NCI-H2081 treated with DMSO at 0.1 percent for 48 hours (cell line): Measurements from ENCODE around the gene MARCHF11.

Source experiments
- DNase-seq: peaks from one replicate; lab custom pipeline; 2025; lab: John Stamatoyannopoulos, UW

The MARCHF11 gene

DNA sequence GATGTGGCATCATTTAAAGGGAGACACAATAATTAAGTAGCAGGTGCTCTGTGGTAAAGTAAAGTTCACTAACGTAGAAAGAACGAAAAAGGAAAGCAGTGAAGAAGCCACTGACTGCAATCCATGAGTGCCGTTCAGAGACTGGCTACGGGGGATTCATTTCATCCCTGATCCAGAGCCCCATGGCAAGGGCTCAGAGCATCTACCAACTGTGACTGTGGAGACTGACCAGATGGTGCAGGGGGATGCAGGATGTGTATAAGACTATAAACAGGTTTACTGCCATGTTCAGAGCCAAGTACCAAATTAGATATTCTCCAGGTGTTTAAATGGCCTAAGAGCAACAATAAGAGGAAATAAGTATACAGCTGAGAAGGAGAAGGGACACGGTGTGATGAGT lies 47.7 kb downstream of the MARCHF11 start:
- no peak for DNase-seq

DNA sequence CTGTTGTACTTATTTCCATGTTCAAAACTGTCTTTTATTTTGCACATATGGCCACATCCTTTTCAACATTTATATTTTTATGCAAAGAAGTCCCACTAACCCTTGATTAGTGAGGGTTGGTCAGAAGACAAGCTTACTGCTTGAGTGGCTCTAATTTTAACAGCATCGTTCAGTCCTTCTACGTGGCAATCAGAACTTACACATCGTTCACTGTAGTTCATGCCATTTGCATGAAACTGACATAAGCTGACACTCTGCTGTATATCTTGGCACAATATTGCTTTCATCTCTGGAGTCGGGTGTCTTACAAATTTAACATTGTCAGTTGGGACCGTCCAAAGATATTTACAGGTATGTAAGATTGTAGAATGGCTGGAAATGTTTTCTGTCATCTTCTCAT lies 50.6 kb downstream of the MARCHF11 start:
- DNase-seq, result no peak

DNA sequence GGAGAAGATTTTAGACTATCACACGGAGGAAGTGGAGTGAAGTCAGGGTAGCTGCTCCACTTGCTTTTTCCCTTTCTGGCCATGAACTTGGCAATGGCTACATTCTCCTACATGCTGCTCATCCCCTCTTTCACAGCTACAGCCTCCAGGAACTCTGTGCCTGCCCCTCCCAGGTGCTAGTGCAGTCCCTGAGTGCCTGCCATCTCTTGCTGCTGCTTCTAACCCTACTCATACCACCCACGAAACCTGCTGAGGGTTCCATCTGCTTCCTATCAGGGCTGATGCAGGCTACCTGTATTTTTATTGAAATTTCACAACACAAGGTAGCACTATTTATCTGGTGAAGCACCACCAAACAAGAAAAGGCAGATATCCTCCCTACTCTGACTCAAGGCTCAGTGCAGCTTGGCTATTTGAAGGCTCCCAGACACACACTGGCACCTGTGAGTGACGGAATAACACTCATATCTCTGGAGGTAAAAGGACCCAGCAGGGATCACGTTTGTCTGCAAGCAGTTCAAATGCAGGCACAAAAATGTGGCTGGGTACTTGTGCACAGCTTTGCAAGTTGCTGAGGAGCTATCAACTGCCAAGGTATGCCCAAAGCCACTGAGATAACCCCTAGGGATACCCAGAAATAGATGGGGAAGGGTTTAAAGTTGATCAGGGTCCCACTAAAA lies 51.6 kb downstream of the MARCHF11 start:
- no peak for DNase-seq

DNA sequence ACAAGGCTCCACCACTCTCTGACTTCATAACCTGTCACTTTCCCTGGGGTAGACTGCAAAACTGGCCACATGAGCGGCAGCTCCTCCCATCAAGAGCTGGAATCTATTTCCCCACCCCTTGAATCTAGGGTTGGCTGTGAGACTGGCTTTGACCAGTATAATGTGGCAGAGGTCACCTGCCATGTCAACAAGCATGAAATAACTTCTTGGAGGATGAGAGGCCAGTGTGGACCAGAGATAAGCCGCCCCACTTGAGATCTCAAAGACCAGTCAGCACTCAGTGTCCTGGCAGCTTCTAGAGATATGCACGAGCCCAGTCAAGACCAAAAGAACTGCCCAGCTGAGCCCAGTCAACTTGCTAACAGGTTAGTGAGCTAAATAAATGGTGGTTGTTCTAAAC lies 59.0 kb downstream of the MARCHF11 start:
- DNase-seq, result no peak

DNA sequence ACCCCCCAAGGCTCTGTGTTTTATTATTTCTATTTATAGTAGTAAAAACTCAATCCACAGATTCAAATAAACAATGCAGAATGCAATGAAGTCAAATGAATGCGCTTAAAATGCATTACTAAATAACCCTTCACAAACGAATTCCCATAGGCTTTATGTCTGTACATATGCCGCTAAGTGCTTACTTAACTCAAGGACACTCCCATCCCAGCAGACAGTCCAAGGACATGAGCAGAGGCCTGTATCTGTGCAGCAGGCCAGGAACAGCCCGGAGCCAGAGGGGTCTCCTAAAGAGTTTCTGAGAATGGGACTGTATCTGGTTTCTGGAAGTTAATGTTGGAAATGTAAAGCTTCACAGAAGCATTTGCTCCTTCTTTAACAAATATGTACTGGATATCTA lies 59.8 kb downstream of the MARCHF11 start:
- DNase-seq, result no peak

DNA sequence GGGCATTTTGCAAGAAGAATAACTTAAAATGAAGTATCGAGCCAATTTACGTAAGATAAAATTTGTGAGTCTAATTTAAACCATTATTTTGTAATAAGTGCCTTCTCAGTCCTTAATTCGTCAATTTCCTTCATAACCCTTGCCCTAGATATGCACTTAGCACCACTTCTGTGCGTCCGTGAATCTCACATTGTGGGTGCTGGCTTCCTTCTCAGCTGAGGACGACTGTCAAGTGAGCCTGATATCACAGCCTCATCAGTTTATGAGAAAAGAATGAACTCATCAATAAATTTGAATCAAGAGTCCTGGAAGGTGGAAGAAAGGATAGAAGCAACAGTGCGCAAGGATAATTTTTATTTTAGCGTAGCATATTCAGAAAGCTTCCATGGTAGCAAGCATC lies 64.5 kb downstream of the MARCHF11 start:
- DNase-seq, result no peak

DNA sequence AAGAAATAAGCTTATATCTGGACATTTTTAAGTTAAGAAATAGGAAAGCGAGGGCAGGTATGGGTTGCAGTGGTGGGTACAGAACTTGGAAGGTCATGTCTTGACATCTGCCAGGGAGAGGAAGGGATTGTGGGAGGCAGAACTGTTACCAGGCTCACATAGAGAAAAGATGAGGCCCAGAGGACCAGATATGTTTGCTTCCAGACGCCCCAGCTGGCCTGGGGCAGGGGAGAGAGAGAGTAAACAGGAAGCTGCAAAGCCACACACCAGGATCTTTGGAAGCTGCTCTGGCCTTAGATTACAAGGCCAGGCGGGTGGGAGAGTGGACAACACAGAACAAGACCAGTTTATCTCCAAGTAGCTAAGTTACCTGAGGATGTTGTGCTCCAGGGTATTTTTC lies 71.2 kb downstream of the MARCHF11 start:
- no peak for DNase-seq

DNA sequence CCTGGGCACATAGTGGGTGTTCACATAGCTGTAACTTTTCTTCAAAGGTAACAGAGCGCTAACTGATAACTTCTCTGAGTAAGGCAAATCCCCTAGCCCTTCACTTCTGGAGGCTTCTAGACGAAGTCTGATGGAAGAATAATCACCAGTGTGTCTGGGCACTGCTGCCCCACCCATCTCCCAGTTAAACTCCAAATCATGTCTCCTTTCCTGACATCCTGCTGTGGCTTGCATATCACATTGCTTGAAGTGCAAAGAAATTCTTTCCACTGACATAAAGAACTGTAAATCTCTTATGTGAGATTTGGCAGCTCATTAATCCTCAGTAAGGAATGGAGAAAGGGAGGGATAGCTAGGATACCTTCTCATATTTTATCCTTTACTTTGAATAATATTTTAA lies 74.6 kb downstream of the MARCHF11 start:
- DNase-seq, result no peak

DNA sequence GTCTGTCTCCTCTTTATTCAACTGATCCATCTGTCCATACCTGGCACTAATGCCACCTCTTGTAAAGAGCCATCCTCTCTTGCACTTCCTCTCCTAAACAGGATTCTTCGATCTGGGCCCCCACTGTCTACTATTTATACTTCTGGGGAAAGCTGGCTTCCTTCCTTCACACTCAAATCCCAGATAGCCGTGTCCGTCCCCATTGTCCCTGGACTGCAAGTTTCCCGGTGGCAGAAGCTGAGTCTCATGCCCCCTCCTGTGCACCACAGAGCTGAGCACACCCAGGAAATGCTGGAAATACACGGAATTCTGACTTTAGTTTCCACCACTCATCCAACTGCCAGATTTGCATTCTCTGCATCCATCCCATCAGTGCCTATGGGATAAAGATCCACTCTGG lies 84.0 kb downstream of the MARCHF11 start:
- DNase-seq, result no peak

DNA sequence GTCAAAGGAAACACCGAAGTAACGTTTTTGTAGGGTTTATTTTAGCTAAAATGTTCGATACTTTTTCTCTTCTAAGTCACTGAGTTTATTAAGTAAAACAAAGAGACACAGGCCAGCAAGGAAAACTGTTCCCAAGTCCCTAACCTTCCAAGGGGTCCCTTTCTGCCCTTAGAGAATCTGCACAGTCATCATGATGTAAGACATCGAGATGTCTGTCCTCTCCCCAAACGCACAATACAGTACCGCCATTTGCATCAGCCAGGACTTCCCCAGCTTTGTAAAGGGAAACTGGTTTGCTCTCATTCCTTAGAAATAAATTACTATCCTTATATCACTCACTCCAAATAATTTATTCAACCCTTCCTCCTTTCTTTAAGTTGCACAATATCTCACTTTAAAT lies 89.3 kb downstream of the MARCHF11 start:
- DNase-seq, result no peak

DNA sequence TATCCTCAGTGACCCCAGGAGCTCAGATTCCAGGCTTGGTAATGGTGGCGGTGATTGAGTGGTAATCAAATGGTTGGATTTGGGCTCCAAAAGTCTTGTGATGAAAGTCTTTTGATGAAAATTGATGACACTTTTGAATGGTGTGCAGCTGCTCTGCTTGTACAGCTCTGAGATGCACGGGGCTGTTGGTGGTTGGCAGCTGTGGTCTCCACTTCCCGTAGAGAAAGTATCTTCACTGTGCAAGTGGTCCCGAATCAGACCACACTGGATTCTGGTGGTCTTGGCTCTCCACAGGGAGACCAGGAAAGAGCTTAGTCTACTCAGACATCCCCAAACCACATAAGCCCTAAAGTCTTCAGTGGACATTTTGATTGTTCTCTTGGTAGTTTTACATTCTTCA lies 96.6 kb downstream of the MARCHF11 start:
- DNase-seq, result no peak

DNA sequence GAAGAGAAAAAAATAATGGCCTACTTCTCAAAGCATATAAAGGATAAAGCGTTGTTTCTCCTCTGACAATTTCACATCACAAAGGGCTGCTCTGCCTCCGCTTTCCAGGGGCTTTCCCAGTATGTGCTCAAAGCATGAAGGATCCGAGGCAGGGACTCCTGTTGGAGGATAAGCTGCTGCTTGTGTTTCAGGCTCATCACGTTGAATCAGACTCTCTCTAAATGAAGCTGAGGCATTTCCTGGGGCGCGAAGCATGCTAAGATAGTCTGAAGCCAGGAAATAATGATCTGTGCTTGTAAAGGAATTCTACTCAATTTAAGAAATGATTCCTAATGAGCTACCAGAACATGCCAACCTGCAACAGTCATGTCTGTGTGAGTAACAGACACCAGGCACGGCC lies 97.5 kb downstream of the MARCHF11 start:
- DNase-seq, result no peak

DNA sequence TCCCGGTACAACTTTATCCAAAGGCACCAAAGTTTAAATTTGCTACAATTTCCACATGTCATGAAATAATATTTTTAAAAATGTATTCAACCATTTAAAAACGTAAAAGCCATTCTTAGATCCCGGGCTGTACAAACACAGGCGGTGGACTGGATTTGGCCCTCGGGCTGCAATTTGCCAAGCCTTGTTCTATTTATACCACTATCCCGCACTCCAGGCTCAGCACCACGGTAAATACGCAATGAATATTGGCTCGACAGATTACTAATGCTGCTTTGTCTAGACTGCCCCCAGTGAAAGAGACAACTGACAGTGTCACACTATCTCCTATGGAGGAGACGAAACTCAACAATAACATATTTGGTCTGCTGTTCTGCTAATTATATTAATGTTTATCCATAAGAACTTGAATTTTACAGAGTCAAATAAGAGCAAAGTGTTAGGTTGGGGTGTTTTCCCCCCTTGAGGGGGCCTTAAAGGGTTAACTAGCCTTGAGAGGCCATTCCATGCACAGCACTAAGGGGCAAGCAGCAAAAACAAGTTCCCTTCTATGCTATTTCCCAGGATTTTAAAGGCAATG lies 98.1 kb downstream of the MARCHF11 start:
- DNase-seq, result no peak

DNA sequence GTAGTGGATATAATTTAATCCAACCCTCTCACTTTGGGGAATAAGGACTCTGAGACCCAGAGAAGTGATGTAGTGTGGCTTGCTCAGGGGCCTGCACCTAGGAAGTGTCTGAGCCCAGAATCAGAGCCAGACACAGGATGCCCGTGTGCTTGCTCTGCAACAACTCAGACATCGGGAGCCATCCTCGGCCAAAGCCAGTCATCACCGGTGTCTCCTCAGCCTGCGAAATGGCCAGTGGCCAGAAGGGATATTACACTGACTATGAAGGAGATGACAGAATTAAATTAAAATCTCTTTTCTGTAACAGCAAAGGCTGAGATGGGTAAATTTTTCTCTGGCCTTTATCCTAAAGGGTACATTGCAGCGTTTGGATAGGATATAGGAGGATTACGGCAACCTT lies 102.9 kb downstream of the MARCHF11 start:
- DNase-seq, result no peak

DNA sequence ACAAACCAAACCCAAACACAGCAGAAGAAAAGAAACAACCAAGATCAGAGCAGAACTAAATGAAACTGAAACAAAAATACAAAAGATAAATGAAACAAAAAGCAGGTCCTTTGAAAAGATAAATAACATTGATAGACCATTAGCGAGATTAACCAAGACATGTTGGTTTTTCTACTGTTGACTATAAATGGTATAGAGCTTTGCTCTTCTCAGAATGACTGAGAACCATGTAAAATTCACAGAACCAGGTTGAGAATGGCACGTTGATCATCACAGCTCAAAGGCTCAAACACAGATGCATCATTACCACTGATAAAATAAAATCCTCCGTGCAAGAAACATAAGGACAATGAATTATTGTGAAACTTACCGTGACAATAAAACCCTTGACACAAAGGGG lies 105.2 kb downstream of the MARCHF11 start:
- no peak for DNase-seq

DNA sequence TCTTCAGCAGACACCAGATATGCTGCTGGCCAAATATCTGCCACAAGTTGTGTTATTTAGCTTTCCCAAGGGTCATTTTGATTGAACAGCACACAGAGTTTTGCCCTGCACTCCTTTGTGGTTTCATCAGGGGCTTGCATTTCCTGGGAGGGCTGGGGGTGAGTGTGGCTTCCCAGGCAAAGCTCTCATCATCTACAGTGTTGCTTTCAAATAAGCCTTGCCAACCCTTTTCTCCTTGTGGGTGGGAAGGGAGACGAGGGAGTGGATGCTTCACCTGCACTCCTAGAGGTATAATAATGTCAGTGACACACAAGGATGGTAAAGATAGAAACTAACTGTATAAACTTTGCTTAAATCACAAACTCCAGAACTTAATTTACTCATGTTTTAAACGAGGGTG lies 107.0 kb downstream of the MARCHF11 start:
- no peak for DNase-seq

DNA sequence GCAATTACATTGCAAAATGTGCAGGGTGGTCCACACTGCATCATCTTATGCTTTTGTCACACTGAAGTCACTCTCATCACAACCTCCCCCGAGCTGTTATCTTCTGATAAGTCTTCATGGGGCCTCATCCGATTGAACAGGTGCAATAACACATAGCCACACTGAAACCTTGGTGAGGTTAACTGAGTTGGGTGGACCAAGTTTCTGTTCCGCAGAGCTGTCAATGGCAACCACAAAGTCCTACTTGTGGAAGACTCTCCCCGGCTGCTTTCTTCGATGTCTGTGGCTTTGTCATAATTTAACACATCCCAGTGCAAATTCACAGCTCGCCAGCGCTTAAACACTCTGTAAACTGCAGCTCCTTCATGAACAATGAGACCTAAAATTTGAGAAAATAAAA lies 112.2 kb downstream of the MARCHF11 start:
- no peak for DNase-seq

DNA sequence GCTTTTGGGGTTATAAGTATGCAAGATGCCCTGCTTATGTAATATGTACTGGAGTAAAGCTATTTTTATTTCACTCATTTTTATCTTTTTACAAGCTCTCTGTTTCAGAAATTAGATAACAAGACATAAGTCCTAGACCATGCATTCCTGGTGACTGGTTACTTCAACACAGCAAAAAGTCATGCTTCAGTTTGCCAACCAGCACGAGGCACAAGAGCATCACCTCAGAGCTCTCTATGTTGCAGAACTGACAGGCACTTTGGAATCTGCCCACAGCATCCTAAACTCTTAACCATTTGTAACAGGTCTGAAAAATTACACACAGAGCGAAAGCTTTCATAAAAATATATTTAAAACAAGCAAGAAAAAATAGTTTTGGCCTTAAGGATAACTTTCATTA lies 112.8 kb downstream of the MARCHF11 start:
- DNase-seq, result no peak

DNA sequence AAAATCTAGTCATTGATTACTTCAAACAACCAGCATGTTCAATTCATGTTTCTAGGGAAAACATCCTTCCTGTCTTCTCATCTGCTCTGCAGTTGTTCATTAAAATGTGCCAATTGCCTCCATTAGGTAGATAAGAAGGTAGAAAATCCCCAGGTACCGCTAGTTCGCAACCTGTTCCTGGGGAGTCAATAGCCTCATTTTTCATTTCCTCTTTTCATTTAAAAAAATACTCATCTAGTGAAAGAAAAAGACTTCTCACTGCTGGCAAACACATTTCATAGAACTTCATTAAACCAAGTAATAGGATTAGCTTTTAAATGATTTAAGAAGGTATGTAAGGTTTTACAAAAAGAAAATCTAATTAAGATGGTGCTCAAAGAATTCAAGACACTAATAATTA lies 113.3 kb downstream of the MARCHF11 start:
- DNase-seq, result no peak

DNA sequence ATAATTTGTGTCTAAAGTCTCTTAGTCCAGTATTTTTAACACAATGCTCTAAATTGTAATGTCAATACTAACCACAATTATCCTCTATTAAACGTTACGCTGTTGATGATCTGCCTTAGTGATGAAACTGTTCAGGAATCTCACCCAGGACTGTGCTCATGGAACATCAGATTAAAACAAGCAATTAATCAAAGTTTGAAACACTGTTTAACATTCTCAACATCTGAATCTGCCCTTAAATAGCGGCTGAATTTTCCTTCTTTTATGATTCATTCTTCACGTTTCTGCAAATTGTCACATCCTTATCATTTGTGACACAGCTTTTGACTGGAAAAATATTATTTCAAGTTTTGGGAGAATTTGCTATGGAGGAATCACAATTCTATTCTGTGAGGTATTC lies 113.8 kb downstream of the MARCHF11 start:
- no peak for DNase-seq

DNA sequence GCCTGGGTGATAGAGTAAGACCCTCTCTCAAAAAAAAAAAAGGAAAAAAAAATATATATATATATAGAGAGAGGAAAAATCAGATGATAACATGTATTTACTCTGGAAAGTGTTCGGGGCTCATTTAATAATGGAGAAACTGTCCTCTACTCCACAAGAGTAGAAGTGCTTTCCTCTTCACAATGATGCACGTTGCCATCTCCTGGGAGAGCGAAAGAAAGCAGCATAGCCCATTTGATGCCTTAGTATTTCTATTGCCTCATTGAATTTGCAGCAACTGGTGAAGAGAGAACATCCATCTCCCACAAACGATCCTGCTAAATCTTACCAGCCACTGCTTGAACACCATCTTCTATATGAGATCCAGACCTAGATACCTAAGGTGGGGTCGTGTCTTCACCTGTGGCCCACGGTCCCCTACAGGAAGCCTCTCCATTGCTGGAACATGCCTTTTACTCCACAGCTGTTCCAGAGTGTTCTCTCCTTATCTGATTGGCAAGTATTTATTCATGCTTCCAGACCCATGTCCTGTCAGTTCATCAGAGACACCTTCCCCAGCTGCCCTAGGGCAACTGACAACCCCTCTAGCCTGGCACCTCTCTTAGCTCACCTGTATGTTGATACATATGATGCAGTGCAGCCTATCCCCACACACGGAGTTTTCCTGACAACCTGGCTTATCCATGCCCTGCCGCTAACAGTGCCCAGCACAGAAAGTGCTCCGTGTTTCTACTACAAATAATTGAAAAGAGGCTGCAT lies 115.3 kb downstream of the MARCHF11 start:
- no peak for DNase-seq

DNA sequence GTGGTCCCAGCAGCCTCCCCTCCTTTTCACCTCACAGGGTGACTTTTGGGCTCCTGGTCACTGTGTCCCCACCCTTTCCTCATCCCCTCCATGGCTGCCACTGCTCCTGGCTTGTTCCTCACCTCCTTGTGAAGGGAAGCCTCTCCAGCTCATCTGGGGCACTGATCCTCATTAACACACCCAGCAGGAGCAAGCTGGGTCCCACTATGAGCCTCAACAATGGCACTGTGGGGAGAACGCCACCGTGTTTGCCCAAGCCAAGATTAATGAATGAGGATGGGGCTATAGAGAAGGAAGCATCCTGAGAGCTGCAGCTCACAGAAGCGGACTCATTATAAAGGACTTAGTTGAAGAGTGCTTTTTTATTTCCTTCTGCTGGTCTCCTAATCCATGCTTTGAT lies 118.4 kb downstream of the MARCHF11 start:
- DNase-seq, result no peak

DNA sequence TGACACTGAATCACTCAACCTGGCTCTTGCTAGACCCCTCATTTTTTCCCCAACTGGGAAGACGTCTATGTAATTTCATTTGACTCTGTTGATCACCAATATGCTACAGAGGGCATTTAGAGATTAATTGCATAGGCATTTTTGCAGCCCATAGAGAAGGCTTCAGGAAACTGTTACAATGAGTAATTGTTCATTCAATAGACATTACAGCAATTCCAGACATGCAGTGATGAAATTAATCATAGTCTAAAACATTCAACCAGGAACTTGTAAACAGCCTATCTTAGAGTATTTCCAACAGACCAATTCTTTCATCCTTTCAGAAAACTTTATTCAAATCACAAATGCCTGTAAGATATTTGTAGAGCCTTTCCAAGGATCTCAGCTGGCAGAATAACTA lies 122.3 kb downstream of the MARCHF11 start:
- no peak for DNase-seq
